HG02588 (cell line): Measurements from ENCODE around the gene IFTAP.
A peak's percentile ranks its signal among the peaks of the same experiment; 100 is the strongest.

Experiments used
- ATAC-seq: cut with Tn5 transposase; IDR thresholded peaks from one replicate; pipeline ENCODE4 v1.9.1; 2021; ENCODE audit warnings: mild to moderate bottlenecking, moderate library complexity; ENCODE audit not compliant: unreplicated experiment

IFTAP gene

DNA sequence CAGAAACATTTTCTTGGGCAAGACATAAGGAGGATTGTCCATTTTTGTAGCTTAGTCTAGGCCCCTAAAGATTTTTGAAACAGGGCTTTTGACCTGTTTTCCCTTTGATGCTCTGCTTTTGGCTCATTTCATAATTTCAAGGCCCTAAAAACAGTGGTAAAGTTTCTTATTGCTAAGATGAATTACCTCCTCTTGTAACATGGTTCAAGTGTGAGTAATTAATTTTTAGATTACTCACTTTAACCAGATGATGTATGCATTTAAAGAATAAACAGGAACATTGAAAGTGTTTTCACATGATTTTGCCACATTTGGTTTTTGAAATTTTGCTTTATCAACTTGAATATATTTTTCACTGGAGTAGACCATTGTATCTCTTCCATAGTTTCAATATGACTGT, 2.6 kb downstream of the IFTAP start:
- no peak for ATAC-seq

DNA sequence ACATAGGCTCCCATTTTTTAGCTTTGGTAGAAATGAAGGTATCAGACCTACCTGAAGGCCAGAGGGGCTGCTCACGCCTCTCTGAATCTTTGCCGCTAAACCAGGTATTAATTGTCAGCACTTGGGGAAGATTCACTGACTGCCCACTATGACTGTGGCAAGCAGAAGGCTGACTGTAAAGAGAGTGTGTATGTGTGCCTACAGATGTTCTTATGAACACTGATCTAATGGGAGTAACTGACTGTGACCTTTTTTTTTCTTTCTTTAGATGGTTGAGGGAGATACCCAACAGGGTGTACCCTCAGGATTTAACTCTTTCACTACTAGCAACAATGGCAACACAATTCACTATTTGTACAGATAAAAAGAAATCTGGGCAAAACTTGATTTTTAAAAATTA, 3.7 kb downstream of the IFTAP start, which contains the start of gene RAG2:
Gene RAG2, minus strand, starts transcription at position 186 of the 400 bp plus-strand sequence. CDS start 4,068 bp downstream, outside the sequence.
- ATAC-seq, result no peak

DNA sequence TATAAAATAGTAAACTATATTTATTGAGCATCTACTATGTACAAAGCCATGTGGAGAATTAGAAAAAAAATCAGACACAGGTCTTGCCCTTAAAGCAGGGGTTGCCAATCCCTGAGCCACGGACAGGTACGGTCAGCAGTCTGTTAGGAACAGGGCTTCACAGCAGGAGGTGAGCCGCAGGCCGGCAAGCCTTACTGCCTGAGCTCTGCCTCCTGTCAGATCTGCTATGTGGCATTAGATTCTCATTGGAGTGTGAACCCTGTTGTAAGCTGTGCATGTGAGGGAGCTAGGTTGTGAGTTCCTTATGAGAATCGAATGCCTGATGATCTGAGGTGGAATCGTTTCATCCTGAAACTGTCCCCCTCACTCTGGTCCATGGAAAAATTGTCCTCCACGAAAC, 5.9 kb downstream of the IFTAP start:
- no peak for ATAC-seq

DNA sequence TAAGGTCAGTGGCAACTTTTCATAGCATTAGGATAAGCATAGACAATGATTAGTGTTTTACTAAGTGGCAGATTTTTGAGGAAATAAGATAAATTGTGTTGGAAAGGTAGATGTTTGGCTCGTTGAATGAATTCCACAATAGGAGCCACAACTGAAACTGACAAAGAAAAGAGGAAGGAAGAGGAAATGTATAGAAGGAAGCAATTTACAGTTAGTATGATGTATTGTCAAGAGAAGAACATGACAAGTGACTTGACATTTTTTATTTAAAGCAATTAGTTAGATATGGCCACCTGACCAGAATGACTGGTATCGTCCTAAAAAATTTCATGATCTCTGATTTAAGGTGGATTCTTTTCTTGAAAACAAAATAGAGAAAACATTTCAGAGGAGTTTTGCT, 6.9 kb downstream of the IFTAP start:
- no peak for ATAC-seq

DNA sequence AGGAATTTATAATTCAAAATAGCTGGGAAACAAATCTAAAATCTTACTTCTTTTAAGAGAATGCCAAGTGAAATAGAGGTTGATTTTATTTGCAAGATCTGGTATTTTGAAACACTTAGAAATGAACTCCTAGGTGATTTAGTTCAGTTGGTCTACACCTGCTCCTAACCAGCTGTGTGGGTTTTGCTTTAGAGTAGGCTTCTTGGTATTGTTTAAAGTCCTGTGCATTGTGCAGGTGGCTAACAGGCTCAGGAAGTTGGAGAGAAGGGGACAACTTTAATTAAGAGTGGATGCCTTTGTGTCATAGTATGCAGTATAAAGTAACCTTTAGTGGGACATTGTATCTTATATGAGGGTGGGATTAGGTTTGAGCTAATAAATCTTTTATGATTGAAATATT, 7.8 kb downstream of the IFTAP start:
- no peak for ATAC-seq

DNA sequence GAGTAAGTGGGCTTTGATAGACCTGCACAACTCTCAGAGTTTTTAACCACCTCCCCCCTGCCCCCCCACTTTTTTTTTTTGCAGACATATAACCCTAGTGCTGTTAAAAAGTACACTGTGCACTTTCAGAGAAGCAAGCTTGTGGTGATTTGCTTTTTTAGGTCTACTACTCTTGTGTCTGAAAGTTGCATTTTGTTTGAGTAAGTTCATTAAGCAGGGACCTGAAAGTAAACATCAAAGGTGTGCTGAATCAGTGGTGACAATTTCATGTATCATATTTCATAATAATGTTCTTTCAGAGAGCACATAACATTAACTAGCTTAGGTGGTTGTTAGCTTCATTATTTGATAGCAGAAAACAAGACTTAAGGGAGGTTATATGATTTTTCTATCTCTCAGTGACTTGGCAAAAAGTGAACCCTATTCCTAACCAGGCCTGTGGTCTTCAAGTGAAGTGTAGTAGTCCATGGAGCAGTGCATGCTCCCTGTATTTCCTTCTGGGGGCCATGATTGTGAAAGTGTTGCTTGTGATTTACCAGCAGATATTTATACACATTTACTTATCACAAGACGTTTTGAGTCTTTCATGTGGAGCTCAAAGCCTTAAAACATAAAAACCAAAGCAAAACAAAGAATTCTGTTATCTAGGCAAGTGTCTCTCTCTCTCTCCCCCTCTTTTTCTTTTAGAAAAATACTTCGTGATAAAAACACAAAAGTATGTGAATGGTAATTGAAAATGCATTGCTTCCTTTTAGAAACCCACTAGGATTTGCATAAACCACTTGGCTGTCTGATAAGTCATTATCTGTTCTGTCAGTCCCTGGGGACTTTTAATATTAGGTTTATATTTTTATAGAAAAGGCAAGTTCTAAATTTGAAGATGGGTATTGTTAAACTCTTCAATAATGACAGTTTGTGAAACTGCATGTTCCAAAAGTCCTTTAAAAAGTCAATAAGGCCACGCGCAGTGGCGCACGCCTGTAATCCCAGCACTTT, 11.2 kb downstream of the IFTAP start:
- peak; percentile 59 for ATAC-seq

DNA sequence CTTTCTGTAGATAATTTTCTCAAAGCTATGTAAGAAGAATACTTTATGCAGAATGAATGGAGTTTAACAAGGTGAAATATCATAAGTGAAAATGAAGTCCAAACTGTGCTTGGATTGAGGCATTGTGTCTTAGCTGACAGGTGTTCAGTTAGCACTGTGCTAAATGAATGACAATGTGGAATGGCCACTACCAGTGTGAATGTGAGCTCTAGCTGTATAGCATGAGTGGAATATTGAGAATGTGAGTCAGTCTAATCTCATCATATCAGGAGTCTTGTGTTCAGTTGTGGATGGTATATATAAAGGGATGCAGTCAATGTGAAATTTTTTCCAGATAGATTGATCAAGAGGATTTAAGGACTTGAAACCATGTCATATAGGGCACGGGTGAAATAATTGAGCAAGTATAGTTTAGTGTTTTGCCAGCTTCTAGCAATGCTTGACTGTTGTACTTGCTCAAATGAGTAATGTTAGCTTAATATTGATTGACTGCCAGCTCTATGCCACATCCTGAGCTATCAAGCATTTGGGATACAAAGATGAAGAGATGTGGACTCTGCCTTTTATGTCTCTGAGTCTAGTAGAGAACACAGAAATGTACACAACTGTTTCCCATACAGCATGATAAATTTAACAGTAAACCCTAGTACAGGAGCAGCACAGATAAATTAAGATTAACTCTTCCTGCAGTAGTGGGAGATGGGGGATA, 14.3 kb downstream of the IFTAP start:
- no peak for ATAC-seq

DNA sequence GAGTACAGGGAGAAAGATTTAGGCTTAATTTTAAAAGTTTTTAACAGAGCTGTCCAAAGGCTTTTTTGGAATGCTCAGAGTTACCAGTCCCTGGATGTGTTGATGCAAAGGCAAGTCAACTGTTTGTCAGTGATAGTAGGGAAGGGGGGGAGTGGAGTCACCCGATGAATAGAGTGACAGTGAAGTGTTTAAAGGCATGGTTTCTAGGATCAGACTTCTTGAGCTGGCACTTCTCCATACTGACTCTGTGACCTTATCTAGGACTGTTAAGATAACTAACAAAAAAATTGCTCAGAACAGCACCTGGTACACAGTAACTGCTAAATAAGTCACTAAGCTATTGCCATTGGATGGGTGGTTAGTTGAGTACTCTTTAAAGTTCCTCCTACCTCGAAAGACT, 15.1 kb downstream of the IFTAP start:
- no peak for ATAC-seq

DNA sequence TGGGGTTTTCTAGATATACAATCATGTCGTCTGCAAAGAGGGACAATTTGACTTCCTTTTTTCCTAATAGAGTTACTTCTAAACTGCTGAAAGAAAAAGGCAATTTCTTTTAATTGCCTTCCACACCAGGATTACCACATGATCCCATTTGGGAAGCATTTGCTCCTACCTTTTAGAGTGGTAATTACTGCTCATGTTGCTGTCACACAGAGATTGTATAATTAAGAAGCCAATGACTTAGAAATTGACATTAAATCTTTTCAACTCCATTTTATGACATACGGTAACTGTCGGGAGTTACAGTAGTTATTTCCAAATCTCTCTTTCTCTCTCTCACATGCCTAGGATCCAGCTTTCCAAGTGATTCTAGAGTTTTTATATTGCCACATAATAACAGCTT, 21.5 kb downstream of the IFTAP start:
- no peak for ATAC-seq

DNA sequence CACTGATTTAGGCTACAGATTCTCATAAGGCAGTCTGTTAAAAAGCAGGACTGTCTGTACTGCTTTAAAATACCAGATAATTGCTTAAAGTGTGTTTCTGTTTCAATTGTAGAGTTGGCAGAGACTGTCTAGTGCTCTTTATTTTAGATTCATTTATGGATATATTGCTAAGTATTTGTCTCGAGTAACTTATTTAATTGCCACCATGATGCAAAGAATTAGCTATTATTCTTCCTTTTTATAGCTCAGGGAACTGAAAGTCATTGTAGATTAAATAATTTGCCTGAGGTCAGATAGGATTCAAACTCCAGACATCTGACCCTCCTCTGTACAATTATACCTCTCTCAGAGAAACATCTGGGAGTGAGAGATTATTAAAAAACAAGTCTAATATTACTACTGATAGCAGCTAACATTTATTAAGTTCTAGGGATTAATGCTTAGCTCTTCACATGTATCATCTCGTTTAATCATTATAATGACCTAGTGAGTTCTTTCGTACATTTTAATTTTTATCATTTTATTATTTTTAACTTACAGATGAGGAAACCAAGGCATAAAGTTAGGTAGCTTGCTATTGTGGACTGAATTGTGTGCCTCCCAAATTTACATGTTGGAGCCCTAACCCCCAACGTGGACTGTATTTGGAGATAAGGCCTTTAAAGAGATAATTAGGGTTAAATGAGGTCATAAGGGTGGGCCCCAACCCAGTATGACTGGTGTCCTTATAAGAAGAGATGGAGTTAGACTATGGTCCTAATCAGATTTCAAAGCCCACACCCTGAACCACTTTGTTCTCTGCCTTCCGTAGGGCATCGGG, 23.5 kb downstream of the IFTAP start:
- ATAC-seq, result no peak

DNA sequence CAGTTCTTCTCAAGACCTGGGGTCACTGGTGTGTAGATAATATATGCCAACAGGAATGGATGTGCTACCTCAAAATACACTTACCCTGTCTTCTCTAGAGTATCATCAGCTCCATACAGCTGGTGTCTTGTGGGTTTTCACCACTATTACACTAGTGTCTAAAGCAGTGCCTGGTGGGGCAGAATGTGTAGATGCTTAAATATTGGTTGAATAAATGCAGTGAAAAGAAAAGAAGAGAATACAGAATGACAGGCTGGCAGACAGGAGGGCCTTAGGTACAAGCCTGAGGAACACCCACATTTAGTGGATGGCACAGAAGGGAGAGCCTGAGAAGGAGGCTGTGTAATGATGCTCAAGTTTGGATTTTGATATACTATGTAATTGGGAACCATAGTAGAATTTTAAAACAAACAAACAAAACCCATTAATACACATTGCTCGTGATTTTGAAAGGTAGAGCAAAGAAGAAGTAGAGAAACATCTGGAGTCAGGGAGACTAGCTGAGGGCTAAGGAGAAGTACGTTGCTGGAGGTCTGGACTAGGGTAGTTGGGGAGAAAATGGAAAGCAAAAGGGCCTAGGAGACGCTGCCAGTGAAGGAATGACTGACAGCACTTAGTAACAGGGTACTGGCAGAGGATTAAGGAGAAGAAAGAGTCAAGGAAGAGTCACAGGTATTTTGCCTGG, 24.2 kb downstream of the IFTAP start:
- ATAC-seq, result no peak

DNA sequence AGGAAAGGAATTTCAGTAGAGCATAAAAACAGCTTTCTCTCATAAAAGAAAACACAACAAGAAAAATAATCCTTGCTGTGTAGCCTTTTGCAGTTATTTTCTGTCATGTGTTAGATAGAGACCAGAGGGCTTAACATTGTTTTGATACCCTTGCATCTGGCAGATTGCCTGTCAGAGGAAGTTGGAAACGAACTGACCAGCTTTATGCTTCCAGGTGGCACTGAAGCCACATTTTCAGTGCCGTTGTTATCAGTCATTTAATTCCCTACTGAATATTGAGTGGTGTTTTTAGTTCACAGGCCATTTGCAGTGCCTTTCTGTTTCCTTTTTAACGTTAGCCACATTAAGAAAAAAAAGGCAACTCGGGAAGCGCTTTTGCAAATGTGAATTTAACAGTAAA, 25.2 kb downstream of the IFTAP start:
- no peak for ATAC-seq

DNA sequence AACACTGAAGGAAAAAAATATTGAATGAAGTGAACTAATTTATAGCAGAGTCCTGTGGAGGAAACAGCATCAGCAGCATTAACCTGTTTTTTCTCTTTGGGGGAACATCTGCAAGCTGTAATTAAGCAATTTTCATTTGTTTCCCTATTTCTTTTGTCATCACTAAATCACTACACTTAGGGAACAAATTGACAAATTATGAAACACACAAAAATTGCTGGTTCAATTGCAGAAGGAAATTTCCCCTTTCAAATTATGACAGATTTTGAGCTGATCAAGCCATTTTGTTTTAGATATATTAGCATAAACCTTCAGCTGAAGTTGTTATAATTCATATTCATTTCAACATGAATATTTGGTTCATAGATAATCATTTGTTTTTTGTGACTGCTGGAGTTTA, 25.9 kb downstream of the IFTAP start:
- no peak for ATAC-seq

DNA sequence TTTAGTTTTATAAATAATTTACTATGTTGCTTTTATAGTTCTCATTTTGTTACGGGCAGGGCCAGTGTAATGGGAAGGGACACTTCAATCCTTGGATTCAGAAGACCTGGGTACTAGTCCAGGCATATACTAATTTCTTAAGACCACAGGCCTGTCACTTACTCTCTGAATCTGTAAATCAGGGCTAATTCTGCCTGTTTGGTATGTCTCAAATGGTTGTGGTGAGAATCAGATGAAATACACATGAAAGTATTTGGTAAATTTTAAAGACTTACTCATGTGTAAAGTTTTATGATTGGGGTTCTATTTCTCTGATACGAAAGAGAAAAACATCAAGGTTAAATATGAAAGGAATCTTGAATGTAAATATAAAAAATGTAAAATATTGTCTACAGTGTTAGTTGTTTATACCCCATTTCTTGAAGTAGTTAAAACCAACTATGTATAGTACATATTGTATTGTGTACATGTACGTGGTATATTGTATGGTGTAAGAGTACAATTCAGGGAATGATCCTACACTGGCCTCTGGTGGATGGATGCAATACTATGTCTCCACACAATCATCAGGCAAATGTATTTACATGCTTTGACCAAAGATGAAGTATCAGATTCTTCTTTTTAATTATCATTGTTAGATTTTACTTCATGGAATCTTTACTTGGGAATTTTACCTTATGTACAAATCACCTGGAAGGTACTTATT, 28.3 kb downstream of the IFTAP start:
- no peak for ATAC-seq

DNA sequence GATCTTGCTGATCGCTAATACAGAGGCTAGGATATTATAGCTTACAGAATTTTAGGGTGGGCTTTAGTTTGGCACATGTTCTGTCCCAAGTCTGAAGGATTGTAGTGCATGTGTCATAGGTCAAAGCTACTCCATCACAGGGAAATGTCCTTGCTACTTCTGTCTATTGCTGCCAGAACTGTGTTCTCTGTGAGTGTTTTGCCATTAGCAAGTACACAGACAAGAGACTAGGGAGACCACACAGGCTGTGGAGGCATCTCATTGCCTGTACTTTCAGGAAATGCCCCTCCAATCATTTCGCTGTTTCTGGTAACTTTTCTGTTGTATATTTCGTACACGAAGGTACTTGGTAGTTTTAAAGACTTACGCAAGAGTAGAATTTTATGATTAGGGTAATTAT, 29.2 kb downstream of the IFTAP start:
- no peak for ATAC-seq

DNA sequence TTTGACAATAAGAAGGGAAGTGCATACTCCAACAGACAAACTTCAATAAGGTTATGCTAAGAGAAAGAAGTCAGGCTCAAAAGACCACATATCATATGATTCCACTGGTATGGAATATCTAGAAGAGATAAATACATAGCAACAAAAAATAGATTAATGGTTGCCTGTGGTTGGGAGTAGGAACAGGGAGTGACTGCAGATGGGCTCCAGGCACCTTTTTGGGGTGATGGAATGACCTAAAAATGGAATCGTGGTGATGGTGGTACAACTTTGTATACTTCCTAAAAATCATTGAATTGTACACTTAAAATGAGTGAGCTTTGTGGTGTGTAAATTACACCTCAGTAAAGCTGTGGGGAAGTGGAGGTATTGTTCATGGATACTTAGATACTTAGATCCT, 32.7 kb downstream of the IFTAP start:
- no peak for ATAC-seq

DNA sequence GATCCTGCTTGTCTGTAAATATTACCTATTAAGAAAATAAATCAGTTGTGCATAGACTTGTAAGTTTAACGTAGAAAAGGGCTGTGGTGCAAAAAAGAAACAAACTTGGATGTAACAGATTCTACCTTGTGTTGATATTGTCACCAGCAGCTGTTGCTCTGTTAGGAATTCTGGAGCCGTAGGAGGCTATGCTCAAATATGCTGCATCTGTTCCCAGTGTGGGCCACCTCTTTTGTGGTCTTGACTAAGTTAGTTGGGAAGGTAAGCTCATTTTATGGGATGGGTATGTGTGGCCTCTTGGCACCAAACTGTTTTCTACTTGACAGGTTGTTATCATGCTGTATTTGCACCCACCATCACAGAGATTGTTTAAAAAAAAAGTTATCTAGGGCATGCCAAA, 33.2 kb downstream of the IFTAP start:
- no peak for ATAC-seq

DNA sequence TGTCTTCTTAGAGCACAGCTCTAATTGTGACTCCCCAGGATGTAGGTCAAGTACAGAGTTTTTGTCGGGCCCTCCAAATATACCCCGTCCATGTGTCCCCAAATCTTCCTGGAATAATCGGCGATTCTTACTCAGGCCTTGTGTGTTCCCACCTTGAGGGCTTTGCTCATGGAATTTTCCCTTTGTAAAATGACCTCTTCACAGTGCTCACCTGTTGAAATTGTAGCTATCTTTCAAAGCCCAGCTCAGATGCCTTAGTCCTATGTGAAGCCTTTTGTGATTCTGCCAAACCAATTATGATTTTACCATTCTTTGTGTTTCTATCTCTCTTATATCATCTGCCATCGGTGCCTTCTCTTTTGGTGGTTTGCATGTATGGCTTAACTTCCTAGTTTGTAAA, 33.8 kb downstream of the IFTAP start:
- ATAC-seq, result no peak

DNA sequence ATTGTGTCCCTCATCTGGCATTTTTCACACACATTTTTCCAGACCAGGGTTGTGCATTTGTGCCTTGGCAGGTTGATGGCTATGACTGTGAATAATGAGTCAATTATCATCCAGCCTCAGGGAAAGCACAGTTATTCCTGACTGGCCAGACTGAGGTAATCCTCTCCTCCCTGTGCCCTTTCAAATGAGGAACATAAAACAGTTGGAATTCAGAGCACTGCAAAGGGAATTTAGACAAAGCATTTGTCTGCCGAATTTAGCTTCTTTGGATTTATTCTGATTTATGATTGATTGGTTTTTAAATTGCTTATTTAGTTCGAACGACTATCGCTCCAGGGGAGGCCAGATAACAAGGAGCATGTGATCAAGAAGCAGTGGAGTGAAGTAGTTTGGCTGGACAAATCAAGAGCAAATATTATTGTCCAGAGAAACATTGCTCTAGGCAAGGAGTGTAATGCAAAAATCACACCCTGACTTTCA, 34.5 kb downstream of the IFTAP start:
- no peak for ATAC-seq

DNA sequence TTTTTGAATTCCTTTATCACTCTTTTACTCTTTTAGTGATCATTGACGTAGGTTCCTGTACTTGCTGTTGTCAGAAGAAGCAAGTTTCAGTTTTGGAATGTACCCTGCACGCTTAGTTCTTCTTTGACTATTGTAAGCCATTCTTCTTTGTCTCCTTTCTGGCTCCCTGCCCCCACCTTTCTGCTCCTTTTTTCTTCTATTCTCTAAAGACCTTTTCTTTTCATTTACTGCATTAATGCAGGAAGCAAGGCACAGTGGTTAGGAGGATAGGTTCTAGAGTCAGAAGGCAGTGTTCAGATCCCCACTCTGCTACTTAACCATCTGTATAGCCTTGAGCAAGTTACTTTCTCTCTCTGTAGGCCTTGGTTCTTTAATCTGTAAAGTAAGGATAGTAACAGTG, 37.5 kb downstream of the IFTAP start:
- ATAC-seq, result peak; percentile 77
